Activated naive CD8-positive, alpha-beta T cell treated with anti-CD3 and anti-CD28 coated beads, Interleukin-2, amount 50 U/mL, for 24 hours (primary cell): ENCODE measurements around the gene ESPN.
A peak's percentile ranks its signal among the peaks of the same experiment; 100 is the strongest.
"Not testable (repeated sequence)": the region's sequence is repeated elsewhere in the genome, so short reads cannot be mapped to it uniquely, and the experiment has no call there.

Source experiments
- ATAC-seq: fragments of 150-1000 bp; cut with Tn5 transposase; one replicate; pipeline ENCODE4 v1.10.0; 2021
- DNase-seq: peaks from one replicate; pipeline ENCODE4 v3.0.0; 2021
- H3K27ac Mint-ChIP-seq: one replicate; pipeline ENCODE4 v1.8.0; 2021; ENCODE audit warnings: mild to moderate bottlenecking, mixed read lengths
- H3K27me3 Mint-ChIP-seq: one replicate; pipeline ENCODE4 v1.8.0; 2021; ENCODE audit warnings: mixed read lengths
- H3K36me3 Mint-ChIP-seq: one replicate; pipeline ENCODE4 v1.8.0; 2021; ENCODE audit warnings: low read depth, mixed read lengths
- H3K4me1 Mint-ChIP-seq: one replicate; pipeline ENCODE4 v1.8.0; 2021; ENCODE audit warnings: mixed read lengths
- H3K4me3 Mint-ChIP-seq: one replicate; pipeline ENCODE4 v1.8.0; 2021; ENCODE audit warnings: mild to moderate bottlenecking, moderate library complexity, mixed read lengths
- H3K9me3 Mint-ChIP-seq: one replicate; pipeline ENCODE4 v1.8.0; 2021; ENCODE audit warnings: mixed read lengths

Gene ESPN

GRCh38 chr1:6445929-6446328 is 21.4 kb downstream of the ESPN start:
- not testable (repeated sequence) for ATAC-seq, H3K4me3 Mint-ChIP-seq, DNase-seq, H3K27ac Mint-ChIP-seq, H3K9me3 Mint-ChIP-seq, H3K36me3 Mint-ChIP-seq
- H3K4me1 Mint-ChIP-seq: peaks cover 12% of the 10 kb centered on the region
- H3K27me3 Mint-ChIP-seq: peaks cover 46% of the 10 kb centered on the region

DNA sequence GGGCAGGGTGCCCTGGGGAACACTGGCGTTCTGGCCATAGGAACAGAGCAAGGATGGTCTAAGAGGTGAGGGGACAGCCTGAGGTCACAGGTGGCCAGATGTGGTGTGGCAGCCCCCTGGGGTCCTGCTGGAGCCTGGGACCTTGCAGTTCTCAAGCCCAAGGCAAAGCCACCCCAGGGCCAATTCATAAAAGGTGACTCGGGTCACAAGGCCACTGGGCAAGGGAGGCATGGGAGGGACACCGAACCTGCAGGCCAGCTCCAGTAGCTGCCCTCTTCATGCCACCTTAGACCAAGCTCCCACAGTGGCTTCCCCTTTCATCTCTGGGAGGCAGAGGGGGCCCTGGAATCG is 22.1 kb downstream of the ESPN start:
- Mint-ChIP-seq H3K4me3 (no peak overlapping the region), H3K9me3 (no peaks in the 10 kb centered on the region), H3K4me1 (peaks cover 10% of the 10 kb centered on the region), H3K36me3 (no peaks in the 10 kb centered on the region), H3K27me3 (peaks cover 42% of the 10 kb centered on the region), H3K27ac (no peak overlapping the region)
- ATAC-seq (no peak), DNase-seq (no peak)

GRCh38 chr1:6447016-6447817 is 22.6 kb downstream of the ESPN start:
- DNase-seq (no peak), ATAC-seq (no peak)
- no peak overlapping the region for H3K4me3 Mint-ChIP-seq
- H3K36me3 Mint-ChIP-seq: no peaks in the 10 kb centered on the region
- H3K9me3 Mint-ChIP-seq: no peaks in the 10 kb centered on the region
- H3K27ac Mint-ChIP-seq: no peak overlapping the region
- H3K27me3 Mint-ChIP-seq: peaks cover 37% of the 10 kb centered on the region
- peaks cover 10% of the 10 kb centered on the region for H3K4me1 Mint-ChIP-seq

- Mint-ChIP-seq H3K36me3 (no peaks in the 10 kb centered on the region), H3K27ac (no peak overlapping the region), H3K4me1 (peaks cover 10% of the 10 kb centered on the region), H3K9me3 (no peaks in the 10 kb centered on the region), H3K27me3 (peaks cover 44% of the 10 kb centered on the region), H3K4me3 (no peak overlapping the region)
- DNase-seq (no peak), ATAC-seq (no peak)
These were observed 23.5 kb downstream of the ESPN start for GRCh38 chr1:6447818-6448748.

DNA sequence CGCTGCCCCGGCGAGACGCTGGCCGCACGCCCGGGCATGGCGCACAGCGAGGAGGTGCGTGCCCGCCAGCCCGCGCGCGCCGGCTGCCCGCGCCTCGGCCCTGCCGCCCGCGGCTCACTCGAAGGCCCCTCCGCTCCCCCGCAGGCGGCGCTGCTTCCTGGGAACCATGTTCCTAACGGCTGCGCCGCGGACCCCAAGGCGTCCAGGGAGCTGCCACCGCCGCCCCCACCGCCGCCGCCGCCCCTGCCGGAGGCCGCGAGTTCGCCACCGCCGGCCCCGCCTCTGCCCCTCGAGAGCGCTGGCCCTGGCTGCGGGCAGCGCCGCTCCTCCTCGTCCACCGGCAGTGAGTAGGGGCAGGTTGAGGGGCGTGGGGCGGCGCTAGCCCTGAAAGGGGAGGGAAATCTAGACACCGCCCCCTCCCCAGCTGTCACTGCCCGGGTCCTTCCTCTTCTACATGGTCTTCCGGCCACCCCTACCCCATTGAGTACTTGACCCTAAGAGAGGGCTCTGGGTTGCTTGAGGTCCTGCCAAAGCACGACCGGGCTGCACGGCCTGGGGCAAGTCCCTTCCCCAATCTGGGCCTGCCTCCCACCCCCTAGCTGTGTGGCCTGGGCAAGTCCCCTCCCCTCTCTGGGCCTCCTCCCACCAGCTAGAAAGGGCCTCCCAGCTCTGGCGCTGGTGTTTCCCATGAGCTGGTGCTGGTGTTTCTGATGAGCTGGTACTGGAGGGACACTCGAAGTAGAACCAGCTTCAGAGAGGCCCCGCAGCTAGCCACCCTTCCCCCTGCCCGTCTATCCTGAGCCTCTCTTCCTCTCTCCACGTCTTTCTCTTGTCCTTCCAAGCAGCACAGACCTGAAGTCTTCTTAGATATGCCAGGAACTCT is 24.4 kb downstream of the ESPN start:
- peaks cover 15% of the 10 kb centered on the region for H3K4me1 Mint-ChIP-seq
- no peak overlapping the region for H3K27ac Mint-ChIP-seq
- no peak overlapping the region for H3K4me3 Mint-ChIP-seq
- no peaks in the 10 kb centered on the region for H3K9me3 Mint-ChIP-seq
- no peak for DNase-seq
- H3K27me3 Mint-ChIP-seq: peaks cover 53% of the 10 kb centered on the region
- no peaks in the 10 kb centered on the region for H3K36me3 Mint-ChIP-seq
- peak; percentile 17 for ATAC-seq

DNA sequence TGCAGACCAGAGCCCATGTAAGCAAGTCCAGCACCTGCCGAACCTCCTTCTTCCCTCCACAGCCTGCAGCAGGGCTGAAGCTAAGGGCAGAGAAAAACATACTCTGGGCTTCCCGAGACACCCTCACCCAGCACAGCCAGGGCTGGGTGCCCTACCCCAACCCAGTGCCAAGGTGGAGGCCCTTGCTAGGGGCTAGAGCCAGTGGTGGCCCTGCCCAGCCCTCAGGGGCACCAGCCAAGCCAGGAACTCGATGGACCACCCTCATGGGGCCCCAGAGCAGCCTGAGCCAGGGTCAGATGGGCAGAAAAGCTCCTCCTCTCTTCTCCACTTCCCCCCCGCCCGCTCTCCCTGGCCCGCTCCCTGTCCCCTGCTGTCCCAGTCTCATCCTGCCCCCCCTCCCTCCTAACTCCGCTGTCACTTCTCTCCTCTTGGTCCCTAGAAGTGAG is 25.5 kb downstream of the ESPN start:
- no peak for DNase-seq

GRCh38 chr1:6450486-6450885 is 25.9 kb downstream of the ESPN start:
- H3K4me3 Mint-ChIP-seq, H3K36me3 Mint-ChIP-seq: not testable (repeated sequence)
- peaks cover 53% of the 10 kb centered on the region for H3K27me3 Mint-ChIP-seq

More for the DNA sequence above, 25.5 kb downstream of the ESPN start:
- no peak for ATAC-seq
- H3K27ac Mint-ChIP-seq: no peak overlapping the region
- H3K36me3 Mint-ChIP-seq: no peaks in the 10 kb centered on the region
- no peak overlapping the region for H3K4me3 Mint-ChIP-seq
- H3K9me3 Mint-ChIP-seq: no peaks in the 10 kb centered on the region
- peaks cover 54% of the 10 kb centered on the region for H3K27me3 Mint-ChIP-seq
- H3K4me1 Mint-ChIP-seq: peaks cover 17% of the 10 kb centered on the region

GRCh38 chr1:6450943-6451373 is 26.4 kb downstream of the ESPN start:
- Mint-ChIP-seq H3K9me3 (no peaks in the 10 kb centered on the region), H3K27ac (no peak overlapping the region), H3K4me3 (no peak overlapping the region), H3K4me1 (peaks cover 19% of the 10 kb centered on the region), H3K27me3 (peaks cover 53% of the 10 kb centered on the region), H3K36me3 (no peaks in the 10 kb centered on the region)
- DNase-seq (no peak), ATAC-seq (no peak)

More at GRCh38 chr1:6450486-6450885, 25.9 kb downstream of the ESPN start:
- not testable (repeated sequence) for H3K9me3 Mint-ChIP-seq, ATAC-seq, DNase-seq, H3K27ac Mint-ChIP-seq
- peaks cover 17% of the 10 kb centered on the region for H3K4me1 Mint-ChIP-seq

GRCh38 chr1:6453895-6454855 is 29.6 kb downstream of the ESPN start:
- not testable (repeated sequence) for H3K9me3 Mint-ChIP-seq, DNase-seq, ATAC-seq, H3K4me3 Mint-ChIP-seq, H3K36me3 Mint-ChIP-seq, H3K27ac Mint-ChIP-seq
- H3K4me1 Mint-ChIP-seq: peaks cover 15% of the 10 kb centered on the region
- H3K27me3 Mint-ChIP-seq: peaks cover 57% of the 10 kb centered on the region

DNA sequence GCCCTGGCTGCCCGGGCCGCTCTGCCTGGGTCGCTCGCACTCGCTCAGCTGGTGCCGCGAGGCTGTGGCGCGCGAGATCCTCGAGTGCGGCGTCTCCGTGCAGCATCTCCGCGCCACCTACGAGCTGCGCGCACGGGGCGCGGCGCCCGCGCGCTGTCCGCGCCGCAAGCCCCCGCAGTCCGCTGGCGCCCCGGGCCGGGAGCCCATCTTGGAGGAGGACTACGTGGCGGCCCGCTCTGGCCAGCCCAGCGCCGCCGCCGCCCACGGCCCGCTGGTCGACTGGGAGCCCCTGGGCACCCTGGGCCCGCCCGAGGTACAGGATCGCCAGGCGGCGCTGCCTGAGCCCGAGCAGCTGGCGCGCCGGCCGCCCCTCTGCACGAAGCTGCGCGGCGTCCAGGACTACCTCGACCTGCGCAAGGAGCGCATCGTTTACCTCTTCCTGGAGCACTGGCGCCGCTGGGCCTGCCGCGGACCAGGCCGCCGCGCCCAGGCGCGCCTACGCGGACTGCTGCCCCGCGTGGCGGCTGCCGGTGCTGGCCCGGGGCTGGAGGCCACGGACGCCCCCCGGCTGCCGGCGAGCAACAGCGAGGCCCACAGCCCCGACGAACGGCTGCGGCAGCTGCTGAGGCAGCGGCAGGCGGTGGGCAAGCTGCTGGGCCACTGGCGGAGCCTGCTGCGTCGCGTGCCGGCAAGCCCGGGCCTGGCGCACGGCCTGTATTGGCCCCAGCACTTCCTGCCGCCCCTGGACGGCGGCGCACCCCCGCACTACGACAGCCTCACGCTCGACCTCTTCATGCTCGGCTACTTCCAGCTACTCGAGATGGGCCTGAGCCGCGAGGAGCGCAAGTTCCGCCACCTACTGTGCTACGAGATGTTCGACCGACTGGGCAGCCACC is 30.5 kb downstream of the ESPN start:
- Mint-ChIP-seq H3K4me3 (no peak overlapping the region), H3K27ac (no peak overlapping the region), H3K4me1 (peaks cover 17% of the 10 kb centered on the region), H3K9me3 (no peaks in the 10 kb centered on the region), H3K36me3 (no peaks in the 10 kb centered on the region), H3K27me3 (peaks cover 52% of the 10 kb centered on the region)
- DNase-seq: peak; percentile 26
- peak; percentile 41 for ATAC-seq

- H3K27me3 Mint-ChIP-seq: peaks cover 45% of the 10 kb centered on the region
- H3K4me3 Mint-ChIP-seq, H3K9me3 Mint-ChIP-seq, H3K36me3 Mint-ChIP-seq, ATAC-seq, H3K27ac Mint-ChIP-seq, DNase-seq: not testable (repeated sequence)
- peaks cover 25% of the 10 kb centered on the region for H3K4me1 Mint-ChIP-seq
These were observed 31.4 kb downstream of the ESPN start for GRCh38 chr1:6455752-6456520.
